Activated CD8-positive, alpha-beta memory T cell treated with anti-CD3 and anti-CD28 coated beads for 24 hours (primary cell): ENCODE measurements around the gene TMPRSS5.
"Not testable (repeated sequence)": the region's sequence is repeated elsewhere in the genome, so short reads cannot be mapped to it uniquely, and the experiment has no call there.

Experiments used
- DNase-seq: peaks from one replicate; pipeline ENCODE4 v3.0.0-alpha.2; 2020

The TMPRSS5 gene

GRCh38 chr11:113705871-113706655 lies at the start of gene TMPRSS5:
Gene TMPRSS5 (minus strand): TSS chr11:113706308. CDS start chr11:113706224, 84 bp downstream.
- no peak for DNase-seq

- DNase-seq = no peak
Observed at GRCh38 chr11:113752932-113753331, 46.8 kb upstream of the TMPRSS5 start.

DNA sequence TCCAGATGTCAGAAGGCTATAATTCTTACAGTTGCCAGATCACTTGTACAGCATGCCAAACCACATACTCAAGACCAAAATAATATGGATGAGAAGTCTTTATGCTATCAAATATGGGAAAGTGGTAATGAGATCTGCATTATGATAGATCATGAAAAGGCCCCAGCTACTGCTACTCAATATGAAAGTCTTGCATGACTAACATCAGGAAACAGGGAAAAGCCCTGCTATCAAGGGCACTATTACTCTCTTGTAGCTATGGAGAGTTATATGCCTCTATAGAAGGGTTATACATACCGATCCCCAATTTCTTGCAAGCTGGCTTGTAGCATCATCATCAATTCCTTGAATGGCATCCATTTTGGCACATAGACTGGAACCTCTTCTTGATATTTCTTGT lies 30.2 kb upstream of the TMPRSS5 start:
- no peak for DNase-seq

- DNase-seq = no peak
Observed at GRCh38 chr11:113732092-113732491, 26.0 kb upstream of the TMPRSS5 start.

DNA sequence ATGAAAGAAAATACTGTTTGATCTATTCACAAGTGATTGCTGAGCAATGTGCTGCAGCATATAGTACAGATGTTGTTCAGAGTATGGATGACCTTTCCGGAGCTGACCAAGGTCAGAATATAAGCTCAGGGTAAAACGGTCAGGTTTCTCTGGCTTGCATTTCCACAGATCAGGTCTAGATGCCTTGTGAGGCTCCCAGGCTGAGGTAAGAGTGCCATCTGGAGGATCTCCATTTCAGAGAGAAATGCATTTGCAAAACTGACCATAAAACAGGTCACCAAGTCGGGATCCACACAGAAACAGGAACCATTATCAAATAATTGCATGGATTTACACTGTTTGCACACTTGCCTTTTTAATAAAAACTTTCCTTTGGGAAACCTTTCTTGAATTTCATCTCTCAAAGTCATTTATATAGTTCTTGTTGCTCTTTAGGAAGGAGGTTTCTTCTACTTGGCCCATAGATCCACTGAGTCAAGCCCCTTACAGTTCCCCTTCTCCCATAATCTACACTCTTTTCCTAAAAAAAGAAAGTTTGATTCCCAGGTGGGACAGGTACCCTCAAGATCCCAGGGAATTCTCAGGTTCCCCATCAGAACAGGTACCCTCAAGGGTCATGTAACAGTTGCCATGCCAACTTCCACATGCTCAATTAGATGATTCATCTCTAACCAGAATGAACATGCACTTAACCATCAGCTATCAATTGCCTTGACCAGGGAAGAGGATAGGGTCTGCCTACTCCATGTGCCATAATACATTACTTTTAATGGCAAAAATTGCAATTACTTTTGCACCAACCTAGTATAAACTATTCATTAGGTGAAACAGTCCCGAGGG lies 25.0 kb upstream of the TMPRSS5 start:
- DNase-seq = no peak

DNA sequence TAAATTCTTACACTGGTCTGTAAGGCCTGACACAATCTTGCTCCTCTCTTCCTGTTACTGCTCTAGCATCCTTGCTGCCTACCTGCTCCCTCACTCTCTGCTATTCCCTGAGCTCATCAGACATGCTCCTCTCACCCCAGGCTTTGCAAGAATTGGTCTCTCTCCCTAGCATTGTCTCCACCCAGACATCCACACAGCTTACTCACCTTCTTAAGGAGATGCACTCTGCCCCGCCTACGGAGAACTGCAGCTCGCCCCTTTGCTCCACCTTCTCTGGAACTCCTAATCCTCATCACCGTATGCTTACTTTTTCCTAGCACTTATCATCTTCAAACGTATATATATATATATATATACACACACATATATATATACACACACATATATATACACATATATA lies 23.3 kb upstream of the TMPRSS5 start:
- DNase-seq = no peak

DNA sequence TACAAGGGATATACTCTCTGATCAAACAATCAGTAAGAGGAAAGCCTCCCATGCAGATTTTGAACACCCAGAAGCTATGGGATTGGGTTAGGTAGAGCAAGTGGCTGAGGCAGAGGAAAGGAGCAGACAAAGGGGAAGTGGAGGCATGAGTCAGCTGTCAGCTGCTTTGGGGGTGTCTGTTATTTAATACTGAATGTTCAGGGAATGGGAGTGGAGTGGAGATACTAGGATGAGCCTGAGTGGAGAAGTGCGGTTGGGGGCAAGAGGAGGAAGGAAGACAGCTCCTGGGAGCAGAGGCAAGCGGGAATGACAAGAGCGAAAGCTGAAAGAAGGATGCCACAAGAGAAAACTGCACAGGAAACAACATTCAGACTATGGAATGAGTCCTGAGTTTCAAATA lies 22.7 kb upstream of the TMPRSS5 start:
- no peak for DNase-seq

DNA sequence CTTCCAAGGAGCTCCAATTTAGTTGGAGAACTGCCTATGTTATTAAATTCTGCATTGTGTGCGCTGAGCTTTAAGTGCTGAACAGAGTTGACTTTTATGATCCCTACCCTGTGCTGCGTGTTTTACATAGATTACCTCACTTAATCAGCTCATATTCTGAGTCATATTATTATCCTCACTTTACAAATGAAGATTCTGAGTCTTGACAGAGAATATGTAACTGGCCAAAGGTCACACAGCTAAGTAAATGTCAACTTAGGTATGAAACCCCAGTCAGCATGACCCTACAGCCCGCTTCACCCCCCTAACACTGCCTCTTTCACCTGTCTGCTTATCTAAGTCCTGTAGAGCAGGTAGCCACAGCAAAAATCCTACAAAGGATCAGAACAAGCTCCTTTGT lies 19.8 kb upstream of the TMPRSS5 start:
- DNase-seq = no peak

DNA sequence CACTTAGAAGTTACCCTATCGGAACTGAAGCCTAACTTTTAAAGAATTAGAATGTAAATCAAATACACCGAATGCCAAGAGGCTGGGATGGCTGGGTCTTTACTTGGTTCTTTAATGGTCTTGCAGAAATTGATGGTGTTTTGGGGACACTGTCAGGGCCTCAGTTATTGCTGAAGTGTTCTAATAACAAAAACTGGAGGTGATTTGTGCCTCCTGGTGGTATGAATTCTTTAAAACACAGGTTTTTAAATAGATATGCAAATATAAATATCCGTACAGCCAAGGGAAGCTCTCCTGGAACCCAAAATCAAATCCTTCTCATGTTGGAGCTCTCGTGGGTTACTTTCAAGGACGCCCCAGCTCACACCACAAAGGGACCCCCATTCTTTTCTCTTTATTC lies 19.3 kb upstream of the TMPRSS5 start:
- no peak for DNase-seq

DNA sequence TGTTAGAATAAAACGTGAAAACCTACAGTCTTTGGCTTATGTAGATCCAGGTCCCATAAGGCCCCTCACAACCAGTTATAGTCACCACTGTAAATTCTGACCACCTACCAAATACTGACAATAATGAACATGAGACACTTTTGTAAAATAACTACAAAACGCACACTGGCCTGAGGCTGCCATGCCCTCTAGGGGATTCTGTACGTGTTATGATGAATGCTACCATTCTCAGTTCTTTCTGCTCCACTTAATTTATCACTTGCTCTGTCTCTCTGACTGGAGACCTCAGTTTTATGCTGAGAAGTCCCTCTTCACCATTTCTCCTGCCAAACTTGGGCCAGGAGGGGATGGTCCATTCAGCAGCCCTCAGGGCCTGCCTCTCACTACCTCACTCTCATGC lies 18.7 kb upstream of the TMPRSS5 start:
- DNase-seq = no peak

GRCh38 chr11:113723787-113724186 lies 17.7 kb upstream of the TMPRSS5 start:
- DNase-seq = no peak

- DNase-seq = no peak
Observed at GRCh38 chr11:113722934-113723333, 16.8 kb upstream of the TMPRSS5 start.

- DNase-seq = no peak
Observed at GRCh38 chr11:113722221-113722620, 16.1 kb upstream of the TMPRSS5 start.

DNA sequence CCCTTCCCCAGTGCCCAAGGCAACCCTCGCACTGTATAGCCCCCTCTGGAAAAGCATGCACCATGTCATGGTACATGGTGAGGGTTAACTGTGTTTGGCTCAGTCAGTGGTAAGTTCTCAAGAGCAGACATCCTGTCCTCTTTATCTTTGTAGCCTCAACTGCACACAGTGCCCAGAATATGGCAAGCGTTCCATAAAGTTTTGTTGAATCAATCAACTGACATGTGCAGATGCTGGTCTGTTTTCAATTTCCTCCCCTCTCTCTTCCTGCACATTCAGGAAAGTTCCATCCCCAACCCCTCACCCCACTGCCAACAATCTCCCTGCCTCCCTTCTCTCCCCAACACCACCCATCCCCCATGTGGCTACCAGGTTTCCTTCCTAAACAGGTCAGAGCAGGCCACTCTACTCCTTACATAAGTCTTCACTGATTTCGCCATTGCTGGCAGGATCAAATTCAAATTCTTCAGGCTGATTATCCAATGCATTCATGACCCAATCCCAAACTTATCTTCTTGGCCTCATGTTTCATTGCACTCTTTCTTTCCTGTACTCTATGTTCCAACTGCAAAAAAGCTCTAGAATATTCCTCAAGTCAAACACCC lies 15.5 kb upstream of the TMPRSS5 start:
- no peak for DNase-seq

GRCh38 chr11:113720478-113720877 lies 14.4 kb upstream of the TMPRSS5 start:
- DNase-seq = not testable (repeated sequence)

DNA sequence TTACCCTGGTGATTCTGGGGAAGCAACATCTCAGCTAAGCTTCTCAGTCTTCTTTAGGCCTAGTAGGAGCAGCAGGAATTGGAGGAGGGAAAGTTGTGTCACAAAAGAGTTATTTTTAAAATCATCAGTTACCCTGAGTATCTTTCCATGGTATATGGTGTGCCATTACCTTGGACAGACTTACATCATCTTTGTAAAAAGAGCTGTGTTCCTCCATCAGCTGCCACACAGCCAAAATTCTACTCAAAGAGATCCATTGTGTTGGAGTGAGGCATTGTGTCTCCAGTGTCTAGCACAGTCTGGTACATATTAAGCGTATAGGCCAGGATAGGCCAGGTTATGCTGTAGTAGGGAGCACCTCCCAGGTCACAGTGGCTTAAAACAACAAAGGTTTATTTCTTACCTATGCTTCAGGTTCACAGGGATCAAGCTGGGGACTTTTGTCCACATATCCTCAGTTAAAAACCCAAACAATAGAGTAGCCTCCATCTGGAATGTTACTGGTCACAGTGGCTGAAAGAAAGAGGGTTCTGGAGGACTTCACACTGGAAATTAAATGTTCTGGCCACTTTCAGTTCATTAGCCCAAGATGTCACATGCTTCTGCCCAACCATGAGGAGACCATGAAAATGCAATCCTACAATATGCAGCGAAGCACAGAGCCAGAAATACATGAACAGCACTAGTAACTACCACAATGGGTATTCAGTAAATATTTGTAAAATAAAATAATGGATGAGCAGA lies 9.9 kb upstream of the TMPRSS5 start:
- no peak for DNase-seq

DNA sequence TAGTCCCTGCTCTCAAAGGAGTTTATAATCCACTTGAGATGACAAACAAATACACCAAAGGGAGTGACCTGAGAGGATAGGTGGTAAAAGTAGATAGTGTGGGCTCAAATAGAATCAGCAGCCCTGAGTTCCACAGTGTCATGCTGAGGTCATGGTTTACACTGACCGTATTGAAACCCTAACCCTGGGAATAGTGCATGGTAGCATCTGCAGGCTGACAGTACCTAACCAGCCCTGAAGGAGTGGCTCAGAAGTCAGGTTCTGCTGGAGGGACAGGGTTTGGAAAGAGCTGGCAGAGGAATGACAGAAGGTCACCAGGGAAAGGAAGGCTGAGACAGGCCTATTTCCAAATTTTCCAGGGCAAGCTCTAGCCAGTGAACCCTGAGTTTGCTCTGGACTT lies 9.2 kb upstream of the TMPRSS5 start:
- no peak for DNase-seq

DNA sequence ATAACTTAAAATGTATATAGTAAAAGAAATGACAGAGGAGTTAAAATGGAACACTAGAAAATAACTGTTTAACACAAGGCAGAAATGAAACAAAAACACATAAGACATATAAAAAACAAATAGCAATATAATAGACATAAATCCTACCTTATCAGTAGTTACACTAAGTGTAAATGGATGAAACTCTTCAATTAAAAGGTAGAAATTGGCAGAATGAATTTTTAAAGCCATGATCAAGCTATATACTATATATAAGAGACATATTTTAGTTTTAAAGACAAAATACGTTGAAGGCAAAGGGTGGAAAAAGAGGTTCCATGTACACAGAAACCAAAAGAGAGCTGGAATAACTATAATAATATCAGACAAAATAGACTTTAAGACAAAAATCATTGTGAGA lies 4.9 kb upstream of the TMPRSS5 start:
- no peak for DNase-seq

- not testable (repeated sequence) for DNase-seq
Observed at GRCh38 chr11:113703551-113703950, 2.6 kb downstream of the TMPRSS5 start.

- DNase-seq = no peak
Observed at GRCh38 chr11:113701491-113701890, 4.6 kb downstream of the TMPRSS5 start.

DNA sequence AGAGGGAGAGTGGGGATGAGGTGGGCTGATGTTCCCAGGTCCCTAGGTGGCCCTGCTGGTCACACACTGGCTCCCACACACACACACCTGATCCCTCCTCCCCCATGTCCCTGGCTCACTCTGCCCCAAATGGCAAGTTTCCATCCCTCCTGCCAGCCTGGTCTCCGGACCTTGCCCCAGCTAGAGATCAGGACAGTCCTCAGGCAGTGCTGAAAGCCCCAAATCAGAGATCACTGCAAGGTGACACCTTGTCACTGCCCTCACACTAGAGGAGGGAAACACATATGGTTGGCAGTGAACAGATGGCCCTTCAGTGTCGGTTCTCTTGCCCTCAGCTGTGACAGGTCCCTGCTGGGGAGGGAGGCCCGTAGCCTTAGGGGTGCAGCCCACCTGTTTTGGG lies 7.6 kb downstream of the TMPRSS5 start:
- no peak for DNase-seq

- no peak for DNase-seq
Observed at GRCh38 chr11:113697756-113698407, 8.2 kb downstream of the TMPRSS5 start.

DNA sequence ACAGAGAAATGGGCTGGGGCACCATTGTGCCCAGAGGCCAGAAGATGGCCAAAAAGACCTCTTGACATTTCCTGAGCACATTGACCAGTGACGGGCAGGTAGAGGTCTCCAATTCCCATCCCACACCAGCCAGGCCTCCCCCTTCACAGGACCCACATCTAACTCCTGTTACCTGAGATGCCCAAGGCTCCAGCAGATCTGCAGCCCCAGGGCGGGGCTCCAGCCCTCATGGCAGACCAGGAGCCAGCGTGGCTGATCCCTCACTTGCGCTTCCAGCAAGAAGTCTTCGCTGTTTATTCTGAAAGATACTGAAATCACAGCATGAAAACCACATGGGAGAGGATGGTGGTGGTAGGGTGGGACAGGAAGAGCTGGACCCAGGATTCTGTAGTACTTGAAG lies 9.0 kb downstream of the TMPRSS5 start:
- DNase-seq = no peak
